Effector CD8-positive, alpha-beta T cell (primary cell): ENCODE measurements around the gene SCART1.
"Not testable (repeated sequence)": the region's sequence is repeated elsewhere in the genome, so short reads cannot be mapped to it uniquely, and the experiment has no call there.

Source experiments
- DNase-seq: peaks from one replicate; lab custom pipeline; 2025; lab: John Stamatoyannopoulos, UW
- total RNA-seq, 4 experiments: gene quantifications; one replicate each; lab custom pipeline; 2026; lab: John Stamatoyannopoulos, UW

The SCART1 gene
- 5.9 to 12.9 (median 7.5) reads per million in 4 experiments for total RNA-seq

DNA sequence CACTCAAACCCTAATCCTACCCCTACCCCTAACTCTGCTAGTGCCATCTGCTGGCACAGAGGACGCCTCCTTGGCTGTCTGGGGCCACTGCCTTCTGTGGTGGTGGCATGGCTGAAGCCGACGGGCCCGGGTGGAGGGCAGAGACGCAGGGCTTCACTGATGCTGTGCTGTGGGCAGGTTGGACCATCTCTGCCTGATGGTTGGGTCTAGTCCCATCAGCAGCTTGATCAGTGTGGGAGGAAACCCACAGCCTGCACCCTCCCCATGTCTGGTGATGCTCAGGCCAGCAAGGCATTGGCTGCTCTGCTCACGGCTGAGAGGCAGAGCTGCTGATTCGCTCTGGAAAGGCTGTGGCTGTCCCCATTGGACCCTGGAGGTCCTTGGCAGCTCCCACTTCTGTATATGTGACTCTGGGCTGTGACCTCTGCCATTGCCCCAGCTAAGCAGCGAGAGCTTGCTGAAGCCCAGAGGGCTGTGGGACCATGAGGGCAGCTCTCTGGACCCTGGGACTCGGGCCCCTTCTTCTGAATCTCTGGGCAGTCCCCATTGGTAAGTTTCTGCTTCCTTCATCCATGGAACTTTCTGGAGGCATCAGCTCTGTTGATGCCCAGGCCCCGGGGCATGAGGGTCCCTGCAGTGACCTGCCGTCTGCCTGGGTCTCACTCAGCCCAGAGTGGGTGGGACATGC, at the start of gene SCART1:
TSS of gene SCART1 (plus strand) at position 430 of the 688 bp plus-strand sequence. CDS start at position 483, 53 bp downstream.
- no peak for DNase-seq

- no peak for DNase-seq
Measured at GRCh38 chr10:133405272-133405671, 48.5 kb upstream of the SCART1 start.

DNA sequence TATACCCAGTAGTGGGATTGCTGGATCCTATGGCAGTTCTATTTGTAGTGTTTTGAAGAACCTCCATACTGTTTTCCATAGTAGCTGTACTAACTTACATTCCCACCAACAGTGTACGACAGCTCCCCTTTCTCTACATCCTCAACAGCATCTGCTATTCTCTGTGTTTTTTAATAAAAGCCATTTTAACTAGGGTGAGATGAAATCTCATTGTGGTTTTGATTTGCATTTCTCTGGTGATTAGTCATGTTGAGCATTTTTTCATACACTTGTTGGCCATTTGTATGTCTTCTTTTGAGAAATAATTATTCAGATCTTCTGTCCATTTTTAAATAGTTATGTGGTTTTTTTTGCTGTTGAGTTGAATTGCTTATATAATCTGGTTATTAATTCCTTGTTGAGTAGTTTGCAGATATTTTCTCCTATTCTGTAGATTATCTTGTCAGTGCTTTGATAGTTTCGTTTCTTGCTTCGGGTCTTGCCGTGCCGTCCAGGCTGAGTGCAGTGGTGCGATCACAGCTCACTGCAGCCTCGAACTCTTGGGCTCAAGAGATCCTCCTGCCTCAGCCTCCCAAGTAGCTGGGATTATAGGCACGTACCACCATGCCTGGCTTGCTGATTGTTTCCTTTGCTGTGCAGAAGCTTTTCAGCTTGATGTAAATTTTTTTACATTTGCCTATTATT, 47.8 kb upstream of the SCART1 start:
- no peak for DNase-seq

- no peak for DNase-seq
Measured at GRCh38 chr10:133411523-133412380, 42.0 kb upstream of the SCART1 start.

DNA sequence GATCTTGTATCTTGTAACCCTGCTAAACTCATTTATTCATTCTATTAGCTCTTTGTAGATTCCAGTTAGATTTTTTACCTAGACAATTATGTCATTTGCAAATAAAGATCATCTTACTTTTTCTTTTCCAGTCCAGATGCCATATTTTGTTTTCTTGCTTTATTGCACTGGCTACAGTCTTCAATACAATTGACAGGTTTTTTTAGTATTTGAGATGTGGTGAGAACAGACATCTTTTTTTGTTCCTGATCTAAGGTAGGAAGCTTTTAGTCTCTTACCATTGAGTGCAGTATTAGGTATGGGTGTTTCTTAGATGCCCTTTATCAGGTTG, 41.4 kb upstream of the SCART1 start:
- DNase-seq = no peak

DNA sequence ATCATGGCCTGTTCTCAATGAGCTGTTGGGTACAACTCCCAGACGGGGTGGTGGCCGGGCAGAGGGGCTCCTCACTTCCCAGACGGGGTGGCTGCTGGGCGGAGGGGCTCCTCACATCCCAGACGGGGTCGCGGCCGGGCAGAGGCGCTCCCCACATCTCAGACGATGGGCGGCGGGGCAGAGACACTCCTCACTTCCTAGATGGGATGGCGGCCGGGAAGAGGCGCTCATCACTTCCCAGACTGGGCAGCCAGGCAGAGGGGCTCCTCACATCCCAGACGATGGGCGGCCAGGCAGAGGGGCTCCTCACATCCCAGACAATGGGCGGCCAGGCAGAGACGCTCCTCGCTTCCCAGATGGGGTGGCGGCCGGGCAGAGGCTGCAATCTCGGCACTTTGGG, 39.3 kb upstream of the SCART1 start:
- not testable (repeated sequence) for DNase-seq

- no peak for DNase-seq
Measured at GRCh38 chr10:133415752-133416151, 38.0 kb upstream of the SCART1 start.

DNA sequence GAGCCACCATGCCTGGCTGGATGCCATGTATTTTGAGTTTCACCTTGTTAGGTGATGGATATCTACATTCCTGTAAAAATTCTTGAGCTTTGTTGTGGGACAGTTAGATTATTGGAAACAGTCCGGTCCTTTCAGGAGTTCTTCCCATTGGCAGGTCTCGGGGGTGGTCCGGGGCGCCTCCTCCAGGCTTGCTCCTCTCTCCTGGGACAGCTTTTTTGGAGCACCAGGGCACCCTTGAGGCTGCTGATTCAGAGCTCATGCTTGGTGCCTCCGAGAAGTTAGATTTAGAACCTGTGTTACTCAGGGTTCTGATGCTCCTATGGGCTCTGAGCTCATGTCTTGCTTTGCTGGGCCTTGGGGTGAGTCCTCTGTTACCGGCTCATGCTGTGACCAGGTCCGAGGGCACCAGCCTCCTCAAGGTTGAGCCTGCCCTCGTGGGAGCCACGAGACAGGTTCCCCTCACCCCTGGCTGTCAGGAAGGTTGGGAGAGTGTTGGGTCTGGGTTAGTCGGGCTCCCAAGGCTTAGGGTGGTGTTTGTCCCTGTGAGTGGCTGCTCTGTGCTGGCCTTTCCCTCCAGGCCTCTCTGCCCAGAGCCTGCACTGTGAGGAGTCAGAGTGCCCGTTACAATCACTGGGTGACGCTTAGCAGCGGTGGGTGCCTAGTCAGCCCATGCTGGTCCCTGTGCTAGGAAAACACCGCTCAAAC, 35.3 kb upstream of the SCART1 start:
- no peak for DNase-seq

- no peak for DNase-seq
Measured at GRCh38 chr10:133419211-133419950, 34.4 kb upstream of the SCART1 start.

GRCh38 chr10:133420028-133420427, 33.7 kb upstream of the SCART1 start:
- DNase-seq = no peak

DNA sequence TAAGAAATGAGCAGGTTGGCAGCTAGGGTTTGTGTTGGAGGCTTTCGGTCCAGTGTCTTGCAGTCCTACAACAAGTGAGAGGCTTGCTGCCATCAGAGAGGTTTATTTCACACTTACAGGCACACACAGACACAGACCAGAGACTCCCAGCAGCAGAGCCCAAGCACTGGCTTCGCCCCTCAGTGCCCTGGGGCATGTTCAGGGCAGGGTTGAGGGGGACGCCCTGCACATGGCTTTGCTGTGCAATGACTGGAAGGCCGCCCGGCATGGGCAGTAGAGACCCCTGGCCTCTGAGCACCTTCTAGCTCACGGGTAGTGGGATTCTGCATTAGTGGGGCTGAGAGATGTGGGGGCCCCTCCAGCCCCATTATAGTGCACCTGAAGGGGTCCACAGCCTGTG, 33.2 kb upstream of the SCART1 start:
- no peak for DNase-seq

GRCh38 chr10:133421336-133422222, 32.2 kb upstream of the SCART1 start:
- DNase-seq = no peak

- no peak for DNase-seq
Measured at GRCh38 chr10:133422223-133422806, 31.4 kb upstream of the SCART1 start.

- no peak for DNase-seq
Measured at GRCh38 chr10:133422807-133423771, 30.7 kb upstream of the SCART1 start.

- not testable (repeated sequence) for DNase-seq
Measured at GRCh38 chr10:133424102-133424501, 29.6 kb upstream of the SCART1 start.

- not testable (repeated sequence) for DNase-seq
Measured at GRCh38 chr10:133424601-133425000, 29.1 kb upstream of the SCART1 start, which contains the start of gene SPRN. TSS of gene SPRN (minus strand) at chr10:133424625. CDS start at chr10:133423681, 944 bp downstream.

GRCh38 chr10:133429571-133429970, 24.2 kb upstream of the SCART1 start:
- DNase-seq = not testable (repeated sequence)

GRCh38 chr10:133431888-133432613, 21.7 kb upstream of the SCART1 start:
- DNase-seq = not testable (repeated sequence)
